ENCODE measurements around the gene CNDP1. TPM values are rescaled to one million over a fixed set of nuclear protein-coding genes. Genes with fewer than 3 reads are reported as not detected.
"Not testable (repeated sequence)": the region's sequence is repeated elsewhere in the genome, so short reads cannot be mapped to it uniquely, and the experiment has no call there.

CNDP1 gene
- total RNA-seq, 1 donor from 2014 or later: 0.40 TPM

DNA sequence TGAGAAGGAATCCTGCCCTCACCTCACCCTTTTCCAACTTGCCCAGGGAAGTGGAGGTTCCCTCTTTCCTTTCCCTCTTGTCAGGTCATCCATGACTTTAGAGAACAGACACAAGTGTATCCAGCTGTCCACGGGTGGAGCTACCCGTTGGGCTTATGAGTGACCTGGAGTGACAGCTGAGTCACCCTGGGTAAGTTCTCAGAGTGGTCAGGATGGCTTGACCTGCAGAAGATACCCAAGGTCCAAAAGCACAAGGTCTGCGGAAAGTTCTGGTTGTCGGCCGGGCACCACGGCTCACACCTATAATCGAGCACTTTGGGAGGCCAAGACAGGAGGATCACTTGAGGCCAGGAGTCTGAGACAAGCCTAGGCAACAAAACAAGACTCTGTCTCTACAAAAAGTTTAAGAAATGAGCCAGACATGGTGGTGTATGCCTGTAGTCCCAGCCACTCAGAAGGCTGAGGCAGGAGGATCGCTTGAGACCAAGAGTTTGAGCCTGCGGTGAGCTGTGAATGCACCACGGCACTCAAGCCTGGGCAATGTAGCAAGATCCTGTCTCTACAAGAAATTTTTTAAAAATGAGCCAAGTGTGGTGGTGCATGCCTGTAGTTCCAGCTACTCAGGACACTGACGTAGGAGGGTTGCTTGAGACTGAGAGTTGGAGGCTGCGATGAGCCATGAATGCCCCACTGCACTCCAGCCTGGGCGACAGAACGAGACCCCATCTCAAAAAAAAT is 14.0 kb upstream of the CNDP1 start:
- Mint-ChIP-seq H3K27me3 (ENCODE audit: low read depth) (no peaks in the 10 kb centered on the region), H3K36me3 (peaks cover 58% of the 10 kb centered on the region), H3K4me1 (peaks cover 18% of the 10 kb centered on the region), H3K9me3 (peaks cover 15% of the 10 kb centered on the region), H3K27ac (no peak overlapping the region), H3K4me3 (no peak overlapping the region)
- DNase-seq (ENCODE audit: low spot score in 2 of 2, unreplicated experiment in 2 of 2): no peak
- TF ChIP-seq, protein P1, sequence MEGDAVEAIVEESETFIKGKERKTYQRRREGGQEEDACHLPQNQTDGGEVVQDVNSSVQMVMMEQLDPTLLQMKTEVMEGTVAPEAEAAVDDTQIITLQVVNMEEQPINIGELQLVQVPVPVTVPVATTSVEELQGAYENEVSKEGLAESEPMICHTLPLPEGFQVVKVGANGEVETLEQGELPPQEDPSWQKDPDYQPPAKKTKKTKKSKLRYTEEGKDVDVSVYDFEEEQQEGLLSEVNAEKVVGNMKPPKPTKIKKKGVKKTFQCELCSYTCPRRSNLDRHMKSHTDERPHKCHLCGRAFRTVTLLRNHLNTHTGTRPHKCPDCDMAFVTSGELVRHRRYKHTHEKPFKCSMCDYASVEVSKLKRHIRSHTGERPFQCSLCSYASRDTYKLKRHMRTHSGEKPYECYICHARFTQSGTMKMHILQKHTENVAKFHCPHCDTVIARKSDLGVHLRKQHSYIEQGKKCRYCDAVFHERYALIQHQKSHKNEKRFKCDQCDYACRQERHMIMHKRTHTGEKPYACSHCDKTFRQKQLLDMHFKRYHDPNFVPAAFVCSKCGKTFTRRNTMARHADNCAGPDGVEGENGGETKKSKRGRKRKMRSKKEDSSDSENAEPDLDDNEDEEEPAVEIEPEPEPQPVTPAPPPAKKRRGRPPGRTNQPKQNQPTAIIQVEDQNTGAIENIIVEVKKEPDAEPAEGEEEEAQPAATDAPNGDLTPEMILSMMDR (IDR thresholded peaks at IDR 0.05; ENCODE audit: unreplicated experiment): no peak

DNA sequence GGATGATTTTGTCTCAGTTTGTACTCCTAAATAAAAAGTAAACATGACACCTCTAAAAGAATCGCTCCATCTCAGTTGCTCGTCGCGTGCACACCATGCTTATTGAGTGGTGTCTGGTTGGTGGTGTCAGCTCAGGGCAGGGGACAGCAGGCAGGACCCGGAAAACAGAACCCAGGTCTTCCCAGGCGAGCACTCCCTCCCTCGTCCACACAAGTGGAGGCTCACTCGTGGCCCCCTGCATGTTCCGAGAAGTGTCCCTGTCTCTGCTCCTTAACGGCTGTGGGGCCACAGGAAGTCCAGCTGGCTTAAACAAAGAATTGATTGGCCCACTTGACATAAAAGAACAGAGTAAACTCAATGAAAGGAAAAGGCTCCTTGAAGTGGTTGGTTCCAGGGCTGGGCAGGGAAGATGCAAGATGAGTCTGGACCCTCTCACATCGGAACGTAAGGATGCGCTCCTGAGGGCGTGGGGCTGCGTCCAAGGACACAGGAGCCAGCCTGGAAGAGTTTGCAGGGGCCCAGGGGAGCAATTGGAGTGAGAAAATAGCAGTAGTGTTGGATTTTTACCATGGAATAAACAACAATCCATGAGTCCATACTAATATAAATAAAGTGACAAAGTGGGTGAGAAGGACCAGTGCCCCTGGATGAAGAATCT is 13.1 kb upstream of the CNDP1 start:
- Mint-ChIP-seq H3K4me3 (no peak overlapping the region), H3K27ac (no peak overlapping the region), H3K4me1 (peaks cover 25% of the 10 kb centered on the region), H3K9me3 (peaks cover 15% of the 10 kb centered on the region), H3K36me3 (peaks cover 56% of the 10 kb centered on the region), H3K27me3 (ENCODE audit: low read depth) (no peaks in the 10 kb centered on the region)
- TF ChIP-seq, protein P1 (IDR thresholded peaks at IDR 0.05; ENCODE audit: unreplicated experiment): no peak
- DNase-seq (ENCODE audit: low spot score in 2 of 2, unreplicated experiment in 2 of 2): no peak

DNA sequence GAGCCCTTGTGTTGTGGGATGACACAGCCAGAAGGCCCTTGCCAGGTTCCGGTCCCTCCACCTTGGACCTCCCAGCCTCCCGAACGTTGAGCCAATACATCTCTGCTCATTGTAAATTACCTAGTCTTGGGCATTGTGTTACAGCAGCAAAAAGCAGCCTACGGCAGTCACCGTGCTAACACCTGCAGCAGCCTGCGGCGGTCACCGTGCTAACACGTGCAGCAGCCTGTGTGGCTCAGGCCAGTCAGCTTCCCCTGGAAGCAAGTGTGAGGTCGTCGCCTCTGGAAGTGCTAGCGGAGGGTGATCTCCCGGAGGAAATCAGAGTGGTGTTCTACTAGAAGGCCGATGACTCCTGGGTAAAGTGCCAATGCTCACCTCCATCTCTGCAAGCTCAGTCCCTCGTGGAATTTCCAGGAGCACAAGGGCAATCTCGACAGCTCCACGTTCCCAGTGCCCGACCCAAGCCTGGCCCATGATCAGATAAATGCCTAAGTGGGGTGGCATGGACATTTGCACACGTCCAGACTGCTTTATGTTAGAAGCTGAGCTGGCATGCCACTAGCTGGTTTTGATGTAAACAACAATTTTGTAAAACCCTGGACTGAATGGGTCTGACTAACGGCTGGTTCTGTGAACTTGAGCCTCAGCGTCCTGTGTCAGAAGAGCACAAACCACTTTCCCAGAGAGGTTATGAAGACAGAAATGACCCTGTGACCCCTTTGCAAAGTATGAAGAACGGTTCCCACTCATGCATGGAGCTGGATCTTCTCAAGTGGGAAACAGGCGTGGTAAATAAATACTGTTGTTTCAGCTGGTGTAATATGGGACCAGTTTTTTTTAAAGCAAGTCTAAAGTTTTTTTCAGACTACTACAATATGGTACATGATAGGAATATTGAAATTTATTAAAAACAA is 11.4 kb upstream of the CNDP1 start:
- TF ChIP-seq, protein P1 (IDR thresholded peaks at IDR 0.05; ENCODE audit: unreplicated experiment): no peak
- no peak for DNase-seq (ENCODE audit: low spot score in 2 of 2, unreplicated experiment in 2 of 2)
- H3K27ac Mint-ChIP-seq: no peak overlapping the region
- no peak overlapping the region for H3K4me3 Mint-ChIP-seq
- H3K36me3 Mint-ChIP-seq: peaks cover 51% of the 10 kb centered on the region
- H3K9me3 Mint-ChIP-seq: peaks cover 23% of the 10 kb centered on the region
- H3K4me1 Mint-ChIP-seq: peaks cover 27% of the 10 kb centered on the region
- H3K27me3 Mint-ChIP-seq (ENCODE audit: low read depth): no peaks in the 10 kb centered on the region

DNA sequence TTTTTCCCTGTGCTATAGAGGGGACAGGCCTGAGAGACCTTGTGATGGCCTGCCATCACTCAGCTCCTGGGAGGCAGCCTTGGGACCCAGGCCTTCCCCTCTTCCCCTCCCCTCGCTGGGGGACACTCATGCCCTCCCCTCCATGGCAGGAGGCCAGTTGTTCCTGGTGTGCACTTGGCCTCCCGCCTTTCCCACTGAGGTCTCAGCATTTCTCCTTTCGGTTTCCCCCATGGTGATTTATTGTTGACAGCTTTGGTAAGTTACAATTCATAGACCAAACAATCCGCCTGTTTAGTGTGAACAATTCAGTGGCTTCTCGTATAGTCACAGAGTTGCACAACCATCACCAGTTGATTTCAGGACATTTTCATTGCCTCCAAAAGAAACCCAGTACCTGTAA is 10.2 kb upstream of the CNDP1 start:
- Mint-ChIP-seq H3K27me3 (ENCODE audit: low read depth) (no peaks in the 10 kb centered on the region), H3K27ac (peak overlapping the region; percentile 67), H3K4me3 (no peak overlapping the region), H3K36me3 (peaks cover 42% of the 10 kb centered on the region), H3K4me1 (peaks cover 27% of the 10 kb centered on the region), H3K9me3 (peaks cover 34% of the 10 kb centered on the region)
- TF ChIP-seq, protein P1 (IDR thresholded peaks at IDR 0.05; ENCODE audit: unreplicated experiment): no peak
- no peak for DNase-seq (ENCODE audit: low spot score in 2 of 2, unreplicated experiment in 2 of 2)

DNA sequence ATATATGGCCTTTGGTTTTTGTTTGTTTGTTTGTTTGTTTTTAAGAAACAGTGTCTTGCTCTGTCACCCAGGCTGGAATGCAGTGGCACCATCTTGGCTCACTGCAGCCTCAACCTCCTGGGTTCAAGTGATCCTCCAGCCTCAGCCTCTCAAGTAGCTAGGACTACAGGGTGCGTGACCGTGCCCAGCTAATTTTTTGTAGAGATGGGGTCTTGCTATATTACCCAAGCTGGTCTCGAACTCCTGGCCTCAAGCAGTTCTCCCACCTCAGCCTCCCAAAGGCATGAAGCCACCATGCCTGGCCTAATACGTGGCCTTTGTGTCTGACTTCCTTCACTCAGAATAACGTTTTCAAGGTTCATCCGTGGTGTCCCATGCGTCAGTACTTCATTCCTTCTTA is 9.4 kb upstream of the CNDP1 start:
- H3K27me3 Mint-ChIP-seq (ENCODE audit: low read depth); DNase-seq (ENCODE audit: low spot score in 2 of 2, unreplicated experiment in 2 of 2); H3K4me3 Mint-ChIP-seq; H3K27ac Mint-ChIP-seq: not testable (repeated sequence)
- peaks cover 34% of the 10 kb centered on the region for H3K36me3 Mint-ChIP-seq
- peaks cover 34% of the 10 kb centered on the region for H3K9me3 Mint-ChIP-seq
- H3K4me1 Mint-ChIP-seq: peaks cover 27% of the 10 kb centered on the region
